ENCODE data around the gene HSPA1B.

GRCh38 chr6:31796993-31797385 lies 30.5 kb upstream of the HSPA1B start:
- no peak for TF ChIP-seq CTCF (conservative IDR thresholded peaks at IDR 0.05)
- no peak for TF ChIP-seq ZFX (IDR thresholded peaks at IDR 0.05)

Measured in C4-2B (cell line).